Measurements from ENCODE around the gene TTC32. TPM values are rescaled to one million over a fixed set of nuclear protein-coding genes. Genes with fewer than 3 reads are reported as not detected.
A peak's percentile ranks its signal among the peaks of the same experiment; 100 is the strongest.

TTC32 gene
- total and polyA plus RNA-seq, 2 experiments from 2014 or later, result 4.6 to 17.0 TPM

DNA sequence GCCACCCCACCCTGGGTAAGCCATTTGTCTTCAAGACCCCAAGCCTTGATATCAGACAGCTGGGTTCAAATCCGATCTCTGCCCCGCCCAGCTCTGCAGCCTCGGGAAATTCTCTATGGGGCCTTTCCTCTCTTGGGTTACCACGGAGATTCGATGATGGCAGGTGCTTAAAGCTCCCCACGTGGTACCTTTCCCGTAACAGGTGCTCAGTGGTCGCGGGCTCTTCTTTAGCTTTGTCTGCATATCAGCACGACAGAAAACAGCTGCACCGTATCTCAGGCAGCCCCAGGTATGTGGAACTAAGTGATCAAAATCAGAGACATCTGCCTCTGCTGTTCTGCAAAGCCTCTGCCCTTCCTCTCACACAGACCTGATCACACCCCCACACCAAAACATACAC is 37.4 kb downstream of the TTC32 start (continued):
- TF ChIP-seq, protein P1, sequence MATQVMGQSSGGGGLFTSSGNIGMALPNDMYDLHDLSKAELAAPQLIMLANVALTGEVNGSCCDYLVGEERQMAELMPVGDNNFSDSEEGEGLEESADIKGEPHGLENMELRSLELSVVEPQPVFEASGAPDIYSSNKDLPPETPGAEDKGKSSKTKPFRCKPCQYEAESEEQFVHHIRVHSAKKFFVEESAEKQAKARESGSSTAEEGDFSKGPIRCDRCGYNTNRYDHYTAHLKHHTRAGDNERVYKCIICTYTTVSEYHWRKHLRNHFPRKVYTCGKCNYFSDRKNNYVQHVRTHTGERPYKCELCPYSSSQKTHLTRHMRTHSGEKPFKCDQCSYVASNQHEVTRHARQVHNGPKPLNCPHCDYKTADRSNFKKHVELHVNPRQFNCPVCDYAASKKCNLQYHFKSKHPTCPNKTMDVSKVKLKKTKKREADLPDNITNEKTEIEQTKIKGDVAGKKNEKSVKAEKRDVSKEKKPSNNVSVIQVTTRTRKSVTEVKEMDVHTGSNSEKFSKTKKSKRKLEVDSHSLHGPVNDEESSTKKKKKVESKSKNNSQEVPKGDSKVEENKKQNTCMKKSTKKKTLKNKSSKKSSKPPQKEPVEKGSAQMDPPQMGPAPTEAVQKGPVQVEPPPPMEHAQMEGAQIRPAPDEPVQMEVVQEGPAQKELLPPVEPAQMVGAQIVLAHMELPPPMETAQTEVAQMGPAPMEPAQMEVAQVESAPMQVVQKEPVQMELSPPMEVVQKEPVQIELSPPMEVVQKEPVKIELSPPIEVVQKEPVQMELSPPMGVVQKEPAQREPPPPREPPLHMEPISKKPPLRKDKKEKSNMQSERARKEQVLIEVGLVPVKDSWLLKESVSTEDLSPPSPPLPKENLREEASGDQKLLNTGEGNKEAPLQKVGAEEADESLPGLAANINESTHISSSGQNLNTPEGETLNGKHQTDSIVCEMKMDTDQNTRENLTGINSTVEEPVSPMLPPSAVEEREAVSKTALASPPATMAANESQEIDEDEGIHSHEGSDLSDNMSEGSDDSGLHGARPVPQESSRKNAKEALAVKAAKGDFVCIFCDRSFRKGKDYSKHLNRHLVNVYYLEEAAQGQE (IDR thresholded peaks at IDR 0.05; ENCODE audit: unreplicated experiment), result no peak
- TF ChIP-seq EZH2phosphoT487 (IDR thresholded peaks at IDR 0.05; ENCODE audit: unreplicated experiment) (no peak), STAT1 (IDR thresholded peaks at IDR 0.05; ENCODE audit: unreplicated experiment) (no peak), ZNF331 (CRISPR knock-in tag; IDR thresholded peaks at IDR 0.05; ENCODE audit: low read depth) (no peak), CREB1 (CRISPR knock-in tag; IDR thresholded peaks at IDR 0.05; ENCODE audit: low read depth) (no peak), ZNF114 (CRISPR knock-in tag; IDR thresholded peaks at IDR 0.05) (no peak)

DNA sequence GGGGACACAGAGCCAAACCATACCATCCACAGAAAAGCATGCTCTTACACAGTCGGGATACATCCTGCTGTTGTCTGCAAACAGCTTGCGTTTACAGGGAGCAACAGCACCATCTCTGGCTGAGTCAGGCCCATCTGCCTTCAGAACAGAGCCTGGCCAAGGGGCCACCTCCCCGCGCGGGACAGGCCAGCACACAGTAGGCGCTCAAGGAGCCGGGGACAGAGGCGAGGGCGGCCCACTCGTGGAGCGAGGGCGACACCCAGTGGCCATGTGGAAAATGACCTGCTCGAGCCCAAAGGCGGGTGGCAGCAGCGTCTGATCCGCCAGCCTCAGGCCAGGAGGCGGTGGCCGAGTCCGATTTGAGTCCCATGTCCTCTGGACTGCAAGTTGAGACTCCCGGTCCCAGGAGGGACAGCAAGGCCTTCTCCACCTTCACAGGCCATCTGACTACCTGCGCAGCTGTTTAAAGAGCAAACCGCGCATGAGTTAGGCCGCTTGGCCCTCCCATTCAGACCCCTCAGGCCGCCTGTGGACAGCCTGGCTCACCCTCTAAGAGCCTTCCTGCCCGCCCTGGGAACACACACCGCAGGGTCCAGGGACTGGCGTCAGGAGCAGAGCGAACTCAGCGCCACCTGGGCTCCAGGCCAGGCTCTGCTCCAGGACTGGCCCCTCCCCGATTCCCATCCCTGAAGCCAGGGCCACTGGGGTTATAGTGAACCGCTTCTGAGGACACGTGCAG is 38.3 kb downstream of the TTC32 start:
- Histone ChIP-seq H3K9me2 (ENCODE audit: insufficient read depth) (no peaks in the 10 kb centered on the region), H3K4me1 (ENCODE audit: insufficient read depth) (no peaks in the 10 kb centered on the region; the same call in 1 of the 2 replicates), H3K27ac (ENCODE audit: low read depth) (no peak overlapping the region), H3K27me3 (ENCODE audit: insufficient read depth) (peaks cover 14% of the 10 kb centered on the region), H4K20me1 (replicated peaks; ENCODE audit: insufficient read depth) (no peaks in the 10 kb centered on the region), H3F3A (replicated peaks; ENCODE audit: low read depth) (0 out of 2 replicates have a peak, but pooled peaks cover 3% of the 10 kb centered on the region), H3K4me3 (peak overlapping the region; percentile 59; the same call in 1 of the 2 replicates), H3K4me2 (peak overlapping the region; percentile 85), H2AFZ (peak overlapping the region; percentile 100), H3K79me2 (replicated peaks; ENCODE audit: insufficient read depth) (no peaks in the 10 kb centered on the region), H3K36me3 (ENCODE audit: insufficient read depth) (no peaks in the 10 kb centered on the region)
- H3K36me3 Mint-ChIP-seq (ENCODE audit: low read depth), result no peaks in the 10 kb centered on the region
- peaks cover 28% of the 10 kb centered on the region for H3K27me3 Mint-ChIP-seq (ENCODE audit: insufficient read depth, low read depth, poor library complexity)
- peak overlapping the region; percentile 64 for H3K4me3 Mint-ChIP-seq
- DNase-seq (ENCODE audit: low spot score) (peak; percentile 94), ATAC-seq (peak; percentile 95)
- no peaks in the 10 kb centered on the region for H3K9me3 Mint-ChIP-seq
- no peak overlapping the region for H3K27ac Mint-ChIP-seq
- H3K4me1 Mint-ChIP-seq, result no peaks in the 10 kb centered on the region; the same call in 1 of the 3 replicates
- TF ChIP-seq EZH2 (IDR thresholded peaks at IDR 0.05; ENCODE audit: low read depth, unreplicated experiment), result peak; percentile 24
- no peak for TF ChIP-seq POLR2AphosphoS5 (IDR thresholded peaks at IDR 0.05; ENCODE audit: low read depth)
- TF ChIP-seq, protein P2, sequence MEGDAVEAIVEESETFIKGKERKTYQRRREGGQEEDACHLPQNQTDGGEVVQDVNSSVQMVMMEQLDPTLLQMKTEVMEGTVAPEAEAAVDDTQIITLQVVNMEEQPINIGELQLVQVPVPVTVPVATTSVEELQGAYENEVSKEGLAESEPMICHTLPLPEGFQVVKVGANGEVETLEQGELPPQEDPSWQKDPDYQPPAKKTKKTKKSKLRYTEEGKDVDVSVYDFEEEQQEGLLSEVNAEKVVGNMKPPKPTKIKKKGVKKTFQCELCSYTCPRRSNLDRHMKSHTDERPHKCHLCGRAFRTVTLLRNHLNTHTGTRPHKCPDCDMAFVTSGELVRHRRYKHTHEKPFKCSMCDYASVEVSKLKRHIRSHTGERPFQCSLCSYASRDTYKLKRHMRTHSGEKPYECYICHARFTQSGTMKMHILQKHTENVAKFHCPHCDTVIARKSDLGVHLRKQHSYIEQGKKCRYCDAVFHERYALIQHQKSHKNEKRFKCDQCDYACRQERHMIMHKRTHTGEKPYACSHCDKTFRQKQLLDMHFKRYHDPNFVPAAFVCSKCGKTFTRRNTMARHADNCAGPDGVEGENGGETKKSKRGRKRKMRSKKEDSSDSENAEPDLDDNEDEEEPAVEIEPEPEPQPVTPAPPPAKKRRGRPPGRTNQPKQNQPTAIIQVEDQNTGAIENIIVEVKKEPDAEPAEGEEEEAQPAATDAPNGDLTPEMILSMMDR (conservative IDR thresholded peaks at IDR 0.05; ENCODE audit: low read depth in 2 of 2), result peak; percentile 79 to 98
- 0 out of 2 replicates have a peak, but pooled peaks have one; percentile 25 for TF ChIP-seq ZNF331 (CRISPR knock-in tag; IDR thresholded peaks at IDR 0.05; ENCODE audit: low read depth)
- no peak for TF ChIP-seq NANOG (IDR thresholded peaks at IDR 0.05; ENCODE audit: borderline replicate concordance)
- TF ChIP-seq JUNB (IDR thresholded peaks at IDR 0.05; ENCODE audit: unreplicated experiment), result no peak
- TF ChIP-seq, protein P3, sequence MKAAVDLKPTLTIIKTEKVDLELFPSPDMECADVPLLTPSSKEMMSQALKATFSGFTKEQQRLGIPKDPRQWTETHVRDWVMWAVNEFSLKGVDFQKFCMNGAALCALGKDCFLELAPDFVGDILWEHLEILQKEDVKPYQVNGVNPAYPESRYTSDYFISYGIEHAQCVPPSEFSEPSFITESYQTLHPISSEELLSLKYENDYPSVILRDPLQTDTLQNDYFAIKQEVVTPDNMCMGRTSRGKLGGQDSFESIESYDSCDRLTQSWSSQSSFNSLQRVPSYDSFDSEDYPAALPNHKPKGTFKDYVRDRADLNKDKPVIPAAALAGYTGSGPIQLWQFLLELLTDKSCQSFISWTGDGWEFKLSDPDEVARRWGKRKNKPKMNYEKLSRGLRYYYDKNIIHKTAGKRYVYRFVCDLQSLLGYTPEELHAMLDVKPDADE (IDR thresholded peaks at IDR 0.05), result no peak
- TF ChIP-seq CREB1 (CRISPR knock-in tag; IDR thresholded peaks at IDR 0.05; ENCODE audit: low read depth), result peak; percentile 50
